GM18907 (cell line): ENCODE measurements around the gene B4GALT6.
A peak's percentile ranks its signal among the peaks of the same experiment; 100 is the strongest.

ENCODE experiments used
- ATAC-seq: cut with Tn5 transposase; IDR thresholded peaks from one replicate; pipeline ENCODE4 v1.9.1; 2021; ENCODE audit warnings: mild to moderate bottlenecking, moderate library complexity; ENCODE audit not compliant: unreplicated experiment

Gene B4GALT6

GRCh38 chr18:31598021-31598805 lies 86.2 kb downstream of the B4GALT6 start:
- no peak for ATAC-seq

- ATAC-seq, result no peak
Measured at GRCh38 chr18:31596081-31596872, 88.1 kb downstream of the B4GALT6 start.

DNA sequence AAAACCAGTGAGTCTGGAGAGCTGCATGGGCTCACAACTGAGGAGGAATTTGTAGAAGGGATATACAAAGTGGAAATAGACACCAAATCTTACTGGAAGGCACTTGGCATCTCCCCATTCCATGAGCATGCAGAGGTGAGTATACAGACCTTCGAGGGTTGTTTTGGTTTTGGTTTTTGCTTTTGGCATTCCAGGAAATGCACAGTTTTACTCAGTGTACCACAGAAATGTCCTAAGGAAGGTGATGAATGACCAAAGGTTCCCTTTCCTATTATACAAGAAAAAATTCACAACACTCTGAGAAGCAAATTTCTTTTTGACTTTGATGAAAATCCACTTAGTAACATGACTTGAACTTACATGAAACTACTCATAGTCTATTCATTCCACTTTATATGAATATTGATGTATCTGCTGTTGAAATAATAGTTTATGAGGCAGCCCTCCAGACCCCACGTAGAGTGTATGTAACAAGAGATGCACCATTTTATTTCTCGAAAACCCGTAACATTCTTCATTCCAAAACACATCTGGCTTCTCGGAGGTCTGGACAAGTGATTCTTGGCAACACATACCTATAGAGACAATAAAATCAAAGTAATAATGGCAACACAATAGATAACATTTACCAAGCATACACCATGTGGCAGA lies 89.1 kb downstream of the B4GALT6 start:
- ATAC-seq, result no peak

DNA sequence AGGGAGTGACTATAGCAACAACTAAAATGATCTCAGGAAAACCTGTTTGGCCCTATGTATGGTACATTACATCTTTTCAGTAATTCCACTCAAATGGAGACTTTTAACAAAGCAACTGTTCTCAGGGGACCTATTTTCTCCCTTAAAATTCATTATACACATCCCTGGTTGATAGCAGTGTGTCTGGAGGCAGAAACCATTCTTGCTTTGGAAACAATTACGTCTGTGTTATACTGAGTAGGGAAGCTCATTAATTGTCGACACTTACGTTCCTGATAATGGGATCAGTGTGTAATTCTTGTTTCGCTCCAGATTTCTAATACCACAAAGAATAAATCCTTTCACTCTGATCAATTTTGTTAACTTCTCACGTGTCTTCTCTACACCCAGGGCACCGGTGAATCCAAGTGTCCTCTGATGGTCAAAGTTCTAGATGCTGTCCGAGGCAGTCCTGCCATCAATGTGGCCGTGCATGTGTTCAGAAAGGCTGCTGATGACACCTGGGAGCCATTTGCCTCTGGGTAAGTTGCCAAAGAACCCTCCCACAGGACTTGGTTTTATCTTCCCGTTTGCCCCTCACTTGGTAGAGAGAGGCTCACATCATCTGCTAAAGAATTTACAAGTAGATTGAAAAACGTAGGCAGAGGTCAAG lies 91.7 kb downstream of the B4GALT6 start:
- ATAC-seq, result no peak

DNA sequence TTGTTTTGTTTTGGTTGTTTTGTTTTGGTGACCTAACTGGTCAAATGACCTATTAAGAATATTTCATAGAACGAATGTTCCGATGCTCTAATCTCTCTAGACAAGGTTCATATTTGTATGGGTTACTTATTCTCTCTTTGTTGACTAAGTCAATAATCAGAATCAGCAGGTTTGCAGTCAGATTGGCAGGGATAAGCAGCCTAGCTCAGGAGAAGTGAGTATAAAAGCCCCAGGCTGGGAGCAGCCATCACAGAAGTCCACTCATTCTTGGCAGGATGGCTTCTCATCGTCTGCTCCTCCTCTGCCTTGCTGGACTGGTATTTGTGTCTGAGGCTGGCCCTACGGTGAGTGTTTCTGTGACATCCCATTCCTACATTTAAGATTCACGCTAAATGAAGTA lies 92.8 kb downstream of the B4GALT6 start, which contains the start of gene TTR:
TTR (plus strand) TSS at position 250 of the 400 bp plus-strand sequence; CDS start at position 276, 26 bp downstream.
- no peak for ATAC-seq

- ATAC-seq, result no peak
Measured at GRCh38 chr18:31591113-31591512, 93.3 kb downstream of the B4GALT6 start.

- no peak for ATAC-seq
Measured at GRCh38 chr18:31590570-31590969, 93.8 kb downstream of the B4GALT6 start.

DNA sequence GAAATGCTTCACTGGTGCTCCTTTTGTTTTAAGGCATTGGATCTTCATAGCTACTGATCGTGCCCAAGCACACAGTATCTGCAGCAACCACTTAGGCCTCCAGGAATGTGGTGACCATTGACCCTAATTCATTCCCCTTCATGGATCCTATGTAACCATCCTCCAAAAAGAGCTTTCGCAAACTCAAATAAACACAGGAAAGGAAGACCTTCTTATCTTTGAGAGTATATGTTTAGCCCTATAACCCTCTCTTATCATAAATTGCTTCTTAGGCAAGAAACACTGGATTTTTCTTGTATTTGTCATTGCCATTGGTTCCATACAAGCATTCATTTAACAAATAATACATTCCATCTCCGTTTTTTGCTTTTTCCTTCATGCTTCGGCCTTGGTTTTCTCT lies 96.9 kb downstream of the B4GALT6 start:
- no peak for ATAC-seq

GRCh38 chr18:31586616-31587015 lies 97.8 kb downstream of the B4GALT6 start:
- ATAC-seq, result no peak

DNA sequence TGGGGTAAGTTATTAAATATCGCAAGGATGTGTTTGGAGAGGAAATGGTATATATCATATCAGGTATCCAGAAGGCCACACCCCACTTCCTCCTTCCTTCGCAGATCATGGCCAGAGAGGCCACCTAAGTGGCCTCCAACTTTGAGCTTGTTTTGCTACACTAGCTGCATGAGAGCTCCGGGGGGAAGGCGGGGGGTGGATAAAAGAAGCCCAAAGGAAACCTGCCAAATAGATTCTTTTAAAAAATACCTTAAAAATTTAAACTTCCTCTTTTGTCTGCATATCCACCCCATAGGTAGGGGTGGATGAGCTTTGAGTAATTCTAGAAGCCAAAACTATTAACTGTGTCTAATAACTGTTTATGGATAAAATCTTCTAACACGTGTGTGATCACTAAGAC lies 98.4 kb downstream of the B4GALT6 start:
- ATAC-seq, result no peak

GRCh38 chr18:31583185-31583854 lies 101.1 kb downstream of the B4GALT6 start:
- no peak for ATAC-seq

DNA sequence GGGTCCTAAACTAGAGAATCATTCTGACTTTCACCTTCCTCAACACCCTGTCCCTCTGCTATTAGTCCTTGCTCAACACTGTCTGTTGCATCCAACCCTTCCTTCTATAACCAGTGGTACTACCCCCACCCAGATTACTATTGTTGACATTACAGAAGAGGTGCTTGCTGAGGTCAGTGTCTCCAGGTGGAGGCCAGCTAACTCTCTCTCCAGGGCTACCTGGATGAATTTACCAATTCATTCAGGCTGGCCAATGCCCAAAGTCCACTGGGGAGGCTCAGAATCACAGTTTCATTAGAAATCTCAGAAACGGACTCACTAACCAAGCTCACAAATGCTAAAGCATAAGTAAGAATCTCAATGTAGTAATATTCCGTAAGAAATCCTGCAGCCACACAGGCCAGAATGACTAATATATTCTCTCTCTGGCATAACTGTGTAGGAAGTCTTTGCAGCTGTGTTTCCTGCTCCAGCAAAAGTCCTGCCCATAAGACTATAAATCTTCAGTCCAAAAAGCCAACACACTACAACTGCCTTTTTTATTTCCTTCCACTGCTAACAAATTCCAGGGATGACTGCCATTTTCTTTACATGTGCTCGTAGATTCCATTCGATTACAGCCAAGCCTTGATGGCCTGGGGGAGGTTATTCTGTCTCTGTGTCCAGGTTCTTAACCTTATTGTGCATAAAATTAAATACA lies 102.7 kb downstream of the B4GALT6 start:
- no peak for ATAC-seq

- ATAC-seq, result no peak
Measured at GRCh38 chr18:31579375-31579774, 105.0 kb downstream of the B4GALT6 start.

DNA sequence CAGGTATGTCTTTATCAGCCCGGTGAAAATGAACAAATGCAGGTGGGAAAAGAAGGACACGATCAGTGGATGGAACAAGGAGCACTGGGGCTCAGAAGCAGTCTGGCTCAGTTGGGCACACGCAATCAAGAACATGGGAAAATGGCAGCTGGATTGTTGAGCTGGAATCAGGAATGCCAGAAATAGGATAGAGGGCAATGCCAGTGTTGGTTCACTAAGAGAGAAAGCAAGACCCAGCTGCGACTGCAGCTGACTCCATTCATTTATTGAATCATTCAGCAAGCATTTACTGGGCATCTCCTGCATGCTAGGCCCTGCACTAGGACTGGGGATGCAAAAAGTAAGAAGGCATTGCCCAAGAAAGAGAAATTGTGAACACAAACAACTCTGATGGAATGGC lies 106.3 kb downstream of the B4GALT6 start:
- ATAC-seq, result no peak

DNA sequence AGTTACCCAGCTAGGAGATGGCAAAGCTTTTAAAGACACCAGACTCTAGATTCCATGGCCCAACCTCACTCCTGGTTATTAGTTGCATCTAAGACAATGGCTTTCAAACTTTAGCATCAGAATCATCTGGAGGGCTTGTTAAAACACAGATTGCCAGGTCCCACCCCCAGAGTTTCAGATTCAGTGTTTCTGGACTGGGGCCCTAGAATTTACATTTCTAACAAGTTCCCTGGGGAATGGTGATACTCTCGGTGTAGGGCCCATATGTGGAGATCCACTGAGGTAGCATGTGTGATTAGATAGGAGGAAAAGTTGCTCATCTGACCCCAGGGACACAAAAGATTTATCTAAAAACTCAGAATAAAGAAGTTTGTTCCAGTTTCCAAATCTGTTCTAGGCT lies 107.2 kb downstream of the B4GALT6 start:
- peak; percentile 27 for ATAC-seq

- peak; percentile 67 for ATAC-seq
Measured at GRCh38 chr18:31576670-31577069, 107.7 kb downstream of the B4GALT6 start.

GRCh38 chr18:31575515-31576257 lies 108.7 kb downstream of the B4GALT6 start:
- ATAC-seq, result no peak

GRCh38 chr18:31574359-31574758 lies 110.0 kb downstream of the B4GALT6 start:
- ATAC-seq, result no peak
